Transverse colon (tissue), 4 donors: ENCODE measurements around the gene MOB3B. TPM values are rescaled to one million over a fixed set of nuclear protein-coding genes. Genes with fewer than 3 reads are reported as not detected.

Experiments
- DNase-seq: peaks from one replicate; pipeline ENCODE4 v3.0.0-alpha.2; 2019
- H3K27ac ChIP-seq, 4 donors: fragments of 200-600 bp; sonication (generic); 2 replicates each; pipeline ENCODE4 v1.5.1; 2016 to 2018; ENCODE audit warnings: inconsistent platforms in 4 of 4
- H3K27me3 ChIP-seq: fragments of 200-600 bp; sonication (generic); 2 replicates; pipeline ENCODE4 v1.5.1; 2017; ENCODE audit warnings: inconsistent platforms
- H3K36me3 ChIP-seq, 4 donors: fragments of 200-600 bp; sonication (generic); 2 replicates each; pipeline ENCODE4 v1.5.1; 2017 to 2019; ENCODE audit warnings: inconsistent platforms in 4 of 4
- H3K4me1 ChIP-seq, 4 donors: fragments of 200-600 bp; sonication (generic); 2 replicates each; pipeline ENCODE4 v1.5.1; 2017 to 2020; ENCODE audit warnings: inconsistent platforms in 4 of 4
- H3K4me3 ChIP-seq, 4 donors: fragments of 200-600 bp; sonication (generic); 1 replicate in 1 of 4; 2 replicates in 3 of 4; pipeline versions ENCODE4 v1.5.1 to v1.6.1; 2017 to 2019; ENCODE audit warnings: inconsistent platforms in 4 of 4
- H3K9me3 ChIP-seq, 2 donors: fragments of 200-600 bp; sonication (generic); 2 replicates each; pipeline ENCODE4 v1.5.1; 2017 to 2019; ENCODE audit warnings: inconsistent platforms in 2 of 2
- EP300 ChIP-seq: sonication (generic); formaldehyde crosslinking; IDR thresholded peaks from one replicate; pipeline ENCODE4 v1.6.1; 2017; ENCODE audit warnings: antibody characterized with exemption, low read depth
- POLR2A ChIP-seq: fragments of 450-650 bp; IDR thresholded peaks from one replicate; pipeline ENCODE4 v1.6.1; 2016; ENCODE audit warnings: antibody characterized with exemption, mild to moderate bottlenecking, moderate library complexity
- POLR2AphosphoS5 ChIP-seq, 3 donors: sonication (generic); formaldehyde crosslinking; IDR thresholded peaks; one replicate each; pipeline ENCODE4 v1.6.1; 2016; ENCODE audit warnings: antibody characterized with exemption in 3 of 3
- WGBS, 2 donors: methylation state at CpG; one replicate each; pipeline ENCODE4 v1.1.5; 2018; ENCODE audit warnings: low coverage in 1 of 2; 5-methylcytosine and 5-hydroxymethylcytosine counted together
- in situ Hi-C, 4 donors: fragments of 200-750 bp; cut with MboI; loops; one replicate each; pipeline versions ENCODE4 v1.15.0 to v1.15.1; 2017; ENCODE audit warnings: low sequenced_read_pairs in 3 of 4, low pct_ligation_motif_present in 1 of 4, low pct_unique_long_range_greater_than_20kb in 1 of 4
- intact Hi-C: fragments of 100-400 bp; cut with DNase I; formaldehyde crosslinking; loops from one replicate; pipeline ENCODE4 v1.15.1; 2023; ENCODE audit warnings: low total_unique reads
- total RNA-seq, 4 donors: library from RNA; depleted of rRNA; stranded (reverse); fragments of >200 nt; gene quantifications; one replicate each; pipeline ENCODE4 v1.1.0, GENCODE V29; 2016
- TF ChIP-seq, protein P1 (sequence below), 5 experiments: fragments of 200-600 bp in 3 of 5; fragments of 450-650 bp in 2 of 5; sonication (generic) in 3 of 5; IDR thresholded peaks; 1 replicate in 2 of 5; 2 replicates in 3 of 5; pipeline ENCODE4 v1.5.1; 2016 to 2017; ENCODE audit warnings: antibody characterized with exemption in 5 of 5, inconsistent platforms in 3 of 5, mild to moderate bottlenecking in 2 of 5, moderate library complexity in 1 of 5

Gene MOB3B
- total RNA-seq, 4 donors from 2014 or later: 18.3 to 39.7 (median 29.1) TPM

DNA sequence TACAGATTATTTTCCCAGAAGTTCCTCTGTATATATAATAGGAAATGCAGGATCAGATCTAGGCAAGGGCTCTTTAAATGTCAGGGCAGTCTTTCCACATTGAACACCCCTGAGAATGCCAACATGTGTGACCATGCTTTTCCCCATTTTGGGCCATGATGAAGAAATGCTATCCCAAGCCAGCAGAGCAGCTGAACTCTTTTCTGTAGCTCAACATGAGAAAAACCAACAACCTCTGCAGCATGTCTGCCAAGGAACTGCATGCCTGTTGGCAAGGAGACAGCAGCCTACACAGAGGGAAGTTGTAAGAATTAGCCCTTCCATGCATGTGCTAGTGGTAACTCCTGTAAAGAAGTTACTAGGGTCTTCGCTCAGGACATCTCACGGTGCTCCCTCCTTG, 15.1 kb downstream of the MOB3B start:
- intact Hi-C loops: no loop called here
- Histone ChIP-seq H3K9me3 (no peaks in the 10 kb centered on the region), H3K27me3 (no peaks in the 10 kb centered on the region), H3K4me1 (peaks cover 0 to 13% (median 2%) of the 10 kb centered on the region in 4 donors), H3K27ac (no peak overlapping the region), H3K4me3 (no peak overlapping the region), H3K36me3 (no peaks in the 10 kb centered on the region)
- in situ Hi-C loops: no loop called here
- WGBS, 2 donors: 80 to 88% methylated on average over 2 of the region's 2 CpGs
- no peak for DNase-seq
- TF ChIP-seq EP300: no peak

DNA sequence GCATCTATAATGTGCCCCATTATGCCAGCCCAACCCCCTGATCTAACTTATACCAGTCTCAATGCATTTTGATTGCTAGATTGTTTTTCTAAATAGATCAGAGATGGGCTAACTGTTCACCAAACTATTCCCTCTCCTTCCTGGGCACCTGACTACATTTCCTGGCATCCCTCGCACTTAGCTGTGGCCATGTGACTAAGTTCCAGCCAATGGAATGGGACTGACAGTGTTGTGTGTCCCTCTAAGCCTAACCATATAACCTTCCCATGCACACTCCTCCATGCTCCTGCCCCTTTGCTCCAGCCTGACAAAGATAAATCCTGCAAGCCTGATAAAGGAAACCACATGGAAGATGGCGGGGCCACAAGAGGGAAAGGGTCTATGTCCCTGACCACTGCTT, 17.8 kb downstream of the MOB3B start:
- no peak for DNase-seq
- Histone ChIP-seq H3K27ac (no peak overlapping the region), H3K4me3 (no peak overlapping the region), H3K4me1 (peaks cover 0 to 13% (median 2%) of the 10 kb centered on the region in 4 donors), H3K9me3 (no peaks in the 10 kb centered on the region), H3K27me3 (no peaks in the 10 kb centered on the region), H3K36me3 (no peaks in the 10 kb centered on the region)
- in situ Hi-C loops (no loop called here), intact Hi-C loops (no loop called here)
- TF ChIP-seq EP300: no peak
- TF ChIP-seq, protein P1, sequence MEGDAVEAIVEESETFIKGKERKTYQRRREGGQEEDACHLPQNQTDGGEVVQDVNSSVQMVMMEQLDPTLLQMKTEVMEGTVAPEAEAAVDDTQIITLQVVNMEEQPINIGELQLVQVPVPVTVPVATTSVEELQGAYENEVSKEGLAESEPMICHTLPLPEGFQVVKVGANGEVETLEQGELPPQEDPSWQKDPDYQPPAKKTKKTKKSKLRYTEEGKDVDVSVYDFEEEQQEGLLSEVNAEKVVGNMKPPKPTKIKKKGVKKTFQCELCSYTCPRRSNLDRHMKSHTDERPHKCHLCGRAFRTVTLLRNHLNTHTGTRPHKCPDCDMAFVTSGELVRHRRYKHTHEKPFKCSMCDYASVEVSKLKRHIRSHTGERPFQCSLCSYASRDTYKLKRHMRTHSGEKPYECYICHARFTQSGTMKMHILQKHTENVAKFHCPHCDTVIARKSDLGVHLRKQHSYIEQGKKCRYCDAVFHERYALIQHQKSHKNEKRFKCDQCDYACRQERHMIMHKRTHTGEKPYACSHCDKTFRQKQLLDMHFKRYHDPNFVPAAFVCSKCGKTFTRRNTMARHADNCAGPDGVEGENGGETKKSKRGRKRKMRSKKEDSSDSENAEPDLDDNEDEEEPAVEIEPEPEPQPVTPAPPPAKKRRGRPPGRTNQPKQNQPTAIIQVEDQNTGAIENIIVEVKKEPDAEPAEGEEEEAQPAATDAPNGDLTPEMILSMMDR (IDR thresholded peaks at IDR 0.05): no peak
- 62 to 89% methylated on average over 1 to 2 of the region's 2 CpGs for WGBS, 2 donors

DNA sequence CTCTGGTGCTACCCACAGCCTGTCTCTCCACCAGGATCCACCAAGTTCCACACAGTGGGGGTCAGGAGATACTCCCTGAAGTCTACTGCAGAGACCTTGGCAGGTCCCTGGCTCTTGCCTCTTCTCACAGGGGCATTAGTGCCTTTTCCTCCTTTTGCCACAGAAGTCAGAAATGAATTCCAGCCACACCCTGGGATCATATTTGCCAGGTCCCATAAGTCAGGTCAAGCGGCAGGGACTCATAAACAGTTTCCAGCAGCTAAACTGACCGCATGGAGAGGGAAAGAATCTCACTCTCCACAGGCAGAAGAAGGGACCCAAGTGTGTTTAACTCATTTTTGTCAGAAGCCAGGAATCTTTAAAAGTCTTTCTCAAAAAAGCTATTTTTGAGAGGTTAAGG, 18.8 kb downstream of the MOB3B start:
- Histone ChIP-seq H3K4me3 (no peak overlapping the region), H3K36me3 (no peaks in the 10 kb centered on the region), H3K27me3 (no peaks in the 10 kb centered on the region), H3K4me1 (peaks cover 0 to 13% (median 2%) of the 10 kb centered on the region in 4 donors), H3K27ac (no peak overlapping the region), H3K9me3 (no peaks in the 10 kb centered on the region)
- TF ChIP-seq EP300 (no peak), POLR2AphosphoS5 (IDR thresholded peaks at IDR 0.05) (no peak), POLR2A (no peak)
- TF ChIP-seq, protein P1 (IDR thresholded peaks at IDR 0.05): no peak
- intact Hi-C loops (no loop called here), in situ Hi-C loops (no loop called here)
- no peak for DNase-seq
- 60 to 83% methylated on average over 2 of the region's 2 CpGs for WGBS, 2 donors

DNA sequence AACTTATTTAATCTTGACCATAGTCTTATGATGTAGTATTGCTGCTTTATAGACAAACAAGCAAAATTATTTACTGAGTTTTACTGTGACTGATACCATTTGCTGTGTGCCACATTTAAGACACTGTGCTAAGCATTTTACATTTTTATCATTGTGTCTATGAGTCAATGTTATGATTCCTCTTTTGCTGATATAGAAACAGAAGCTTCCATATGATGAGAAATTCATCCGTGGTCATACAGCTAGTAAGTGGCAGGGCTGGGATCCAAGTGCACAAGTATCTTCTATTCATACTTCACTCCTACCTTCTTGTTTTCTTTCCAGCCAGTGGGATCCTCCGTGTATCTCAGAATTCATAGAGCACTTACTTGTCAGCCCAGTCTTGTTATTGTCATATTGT, 22.6 kb downstream of the MOB3B start:
- H3K36me3 ChIP-seq: no peaks in the 10 kb centered on the region
- no peaks in the 10 kb centered on the region for H3K27me3 ChIP-seq
- H3K4me1 ChIP-seq: peaks cover 0 to 9% (median 0%) of the 10 kb centered on the region in 4 donors
- intact Hi-C loops (no loop called here), in situ Hi-C loops (no loop called here)
- TF ChIP-seq, protein P1 (IDR thresholded peaks at IDR 0.05): no peak
- TF ChIP-seq POLR2A: no peak
- TF ChIP-seq POLR2AphosphoS5 (IDR thresholded peaks at IDR 0.05): no peak
- no peak for TF ChIP-seq EP300
- no peak overlapping the region for H3K4me3 ChIP-seq
- DNase-seq: no peak
- H3K9me3 ChIP-seq: no peaks in the 10 kb centered on the region
- WGBS, 2 donors: 78 to 83% methylated on average over 2 of the region's 2 CpGs
- no peak overlapping the region for H3K27ac ChIP-seq

DNA sequence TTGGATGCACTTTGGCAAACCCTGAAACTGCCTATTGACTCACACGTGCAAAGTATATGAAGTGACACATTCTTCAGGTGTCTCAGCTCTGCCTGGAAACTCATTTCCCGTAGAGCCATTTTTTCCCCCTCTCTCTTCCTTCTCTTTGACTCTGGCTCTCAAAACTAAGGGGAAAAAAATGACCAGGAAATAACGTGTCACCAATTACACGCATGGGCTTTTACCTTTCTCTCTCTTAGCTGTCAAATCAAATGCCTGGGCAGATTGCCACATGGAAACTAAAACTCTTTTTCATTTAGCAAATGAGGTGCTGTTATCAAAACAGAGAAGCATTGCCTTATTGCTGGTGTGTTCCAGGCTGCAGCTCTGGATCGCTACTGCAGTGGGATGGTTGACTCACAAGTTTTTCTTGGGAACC, 23.9 kb downstream of the MOB3B start:
- DNase-seq: no peak
- H3K36me3 ChIP-seq: no peaks in the 10 kb centered on the region
- 72 to 80% methylated on average over 5 of the region's 5 CpGs for WGBS, 2 donors
- peaks cover 0 to 3% (median 0%) of the 10 kb centered on the region in 4 donors for H3K4me1 ChIP-seq
- H3K27ac ChIP-seq: no peak overlapping the region
- TF ChIP-seq POLR2A (no peak), EP300 (no peak), POLR2AphosphoS5 (IDR thresholded peaks at IDR 0.05) (no peak)
- TF ChIP-seq, protein P1 (IDR thresholded peaks at IDR 0.05): no peak
- H3K4me3 ChIP-seq: no peak overlapping the region
- in situ Hi-C loops: no loop called here
- intact Hi-C loops: no loop called here
- H3K27me3 ChIP-seq: no peaks in the 10 kb centered on the region
- no peaks in the 10 kb centered on the region for H3K9me3 ChIP-seq
